ENCODE data around the gene BCAN. TPM values are rescaled to one million over a fixed set of nuclear protein-coding genes. Genes with fewer than 3 reads are reported as not detected.

The BCAN gene
- total RNA-seq, 1 donor from 2014 or later = 0.35 TPM

GRCh38 chr1:156667610-156667967, 25.7 kb downstream of the BCAN start:
- DNase-seq (ENCODE audit: missing footprints) = peak; percentile 67
- intact Hi-C loops (cut with DNase I) = loop anchor here (10.0 kb wide), 1 partner anchor 543 kb away; no protein-coding TSS in a partner anchor
- peak; percentile 59 for ATAC-seq

- intact Hi-C loops (cut with DNase I) = loop anchor here (10.0 kb wide), 1 partner anchor 543 kb away; no protein-coding TSS in a partner anchor
- DNase-seq (ENCODE audit: missing footprints) (peak; percentile 23), ATAC-seq (no peak)
These were observed 26.2 kb downstream of the BCAN start for GRCh38 chr1:156667968-156668709.

- intact Hi-C loops (cut with DNase I) = loop anchor here (10.0 kb wide), 1 partner anchor 544 kb away; no protein-coding TSS in a partner anchor
- ATAC-seq (no peak), DNase-seq (ENCODE audit: missing footprints) (peak; percentile 37)
These were observed 27.1 kb downstream of the BCAN start for GRCh38 chr1:156668801-156669637.

- no peak for DNase-seq (ENCODE audit: missing footprints)
- ATAC-seq = no peak
- intact Hi-C loops (cut with DNase I) = loop anchor here (10.0 kb wide), 1 partner anchor 545 kb away; no protein-coding TSS in a partner anchor
These were observed 27.9 kb downstream of the BCAN start for GRCh38 chr1:156669794-156670193.

GRCh38 chr1:156670359-156670758, 28.4 kb downstream of the BCAN start:
- no peak for ATAC-seq
- intact Hi-C loops (cut with DNase I) = no loop called here
- DNase-seq (ENCODE audit: missing footprints) = peak; percentile 2

- ATAC-seq = no peak
- peak; percentile 49 for DNase-seq (ENCODE audit: missing footprints)
- intact Hi-C loops (cut with DNase I) = no loop called here
These were observed 28.9 kb downstream of the BCAN start for GRCh38 chr1:156670791-156671190.

- intact Hi-C loops (cut with DNase I) = no loop called here
- ATAC-seq (no peak), DNase-seq (ENCODE audit: missing footprints) (no peak)
These were observed 29.9 kb downstream of the BCAN start for GRCh38 chr1:156671804-156672203.

- ATAC-seq (no peak), DNase-seq (ENCODE audit: missing footprints) (peak; percentile 58)
- intact Hi-C loops (cut with DNase I) = no loop called here
These were observed 31.6 kb downstream of the BCAN start for GRCh38 chr1:156673387-156674121.

GRCh38 chr1:156675210-156676113, 33.5 kb downstream of the BCAN start:
- no peak for ATAC-seq
- intact Hi-C loops (cut with DNase I) = no loop called here
- peak; percentile 69 for DNase-seq (ENCODE audit: missing footprints)

- intact Hi-C loops (cut with DNase I) = no loop called here
- peak; percentile 69 for DNase-seq (ENCODE audit: missing footprints)
- peak; percentile 18 for ATAC-seq
These were observed 34.4 kb downstream of the BCAN start for GRCh38 chr1:156676114-156676819.

- peak; percentile 90 for ATAC-seq
These were observed 35.1 kb downstream of the BCAN start, which contains the start of gene NES for GRCh38 chr1:156676820-156677615. TSS of gene NES (minus strand) at chr1:156677407. CDS start at chr1:156677264, 143 bp downstream.

GRCh38 chr1:156677616-156678596, 36.0 kb downstream of the BCAN start:
- DNase-seq (ENCODE audit: missing footprints) (peak; percentile 87), ATAC-seq (peak; percentile 74)
- intact Hi-C loops (cut with DNase I) = loop anchor here (1.0 to 2.0 kb wide), 2 partner anchors 18 to 51 kb away; no protein-coding TSS in a partner anchor

More at GRCh38 chr1:156676820-156677615, 35.1 kb downstream of the BCAN start, which contains the start of gene NES:
- peak; percentile 78 for DNase-seq (ENCODE audit: missing footprints)
- intact Hi-C loops (cut with DNase I) = no loop called here

- intact Hi-C loops (cut with DNase I) = no loop called here
- no peak for DNase-seq (ENCODE audit: missing footprints)
- no peak for ATAC-seq
These were observed 38.1 kb downstream of the BCAN start for GRCh38 chr1:156680056-156680455.

- intact Hi-C loops (cut with DNase I) = no loop called here
- ATAC-seq = no peak
- peak; percentile 51 for DNase-seq (ENCODE audit: missing footprints)
These were observed 39.5 kb downstream of the BCAN start for GRCh38 chr1:156681196-156681960.

Measured in Right ventricle myocardium inferior (tissue), 1 donor.